ENCODE measurements around the gene TMEM125. TPM values are rescaled to one million over a fixed set of nuclear protein-coding genes. Genes with fewer than 3 reads are reported as not detected.

The TMEM125 gene
- total RNA-seq, 3 donors from 2014 or later, result 31.9 to 71.6 (median 40.6) TPM

- ATAC-seq (peak; percentile 2), DNase-seq (peak; percentile 60 to 62 (median 62))
- intact Hi-C loops (cut with DNase I, micrococcal nuclease), result no loop called here
- Histone ChIP-seq H3K4me1 (ENCODE audit: low read depth) (peaks cover 7% of the 10 kb centered on the region), H3K9me3 (no peaks in the 10 kb centered on the region), H3K4me3 (no peak overlapping the region), H3K36me3 (ENCODE audit: low read depth) (no peaks in the 10 kb centered on the region)
- no peak for TF ChIP-seq CTCF (IDR thresholded peaks at IDR 0.05)
Measured at GRCh38 chr1:43286115-43286514, 16.3 kb downstream of the TMEM125 start.

DNA sequence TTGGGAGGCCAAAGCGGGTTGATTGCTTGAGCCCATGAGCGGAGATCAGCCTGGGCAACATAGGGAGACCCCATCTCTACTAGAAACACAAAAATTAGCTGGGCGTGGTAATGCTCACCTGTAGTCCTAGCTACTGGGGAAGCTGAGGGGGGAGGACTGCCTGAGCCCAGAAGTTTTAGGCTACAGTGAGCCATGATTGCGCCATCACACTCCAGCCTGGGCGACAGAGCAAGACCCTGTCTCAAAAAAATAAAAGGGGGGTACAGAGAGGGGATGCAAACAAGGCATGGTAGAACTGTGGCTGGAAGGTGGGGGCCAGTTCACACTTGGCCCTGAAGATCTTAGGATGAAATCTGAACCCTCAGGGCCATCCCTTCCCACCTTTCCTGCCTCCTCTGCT lies 16.8 kb downstream of the TMEM125 start:
- no peaks in the 10 kb centered on the region for H3K36me3 ChIP-seq (ENCODE audit: low read depth)
- no peak for TF ChIP-seq CTCF (IDR thresholded peaks at IDR 0.05)
- intact Hi-C loops (cut with DNase I, micrococcal nuclease), result no loop called here
- H3K4me1 ChIP-seq (ENCODE audit: low read depth), result peaks cover 7% of the 10 kb centered on the region
- no peak overlapping the region for H3K4me3 ChIP-seq
- ATAC-seq, result no peak
- peak in 1 of 3 donors; percentile 25 for DNase-seq
- H3K9me3 ChIP-seq, result no peaks in the 10 kb centered on the region

DNA sequence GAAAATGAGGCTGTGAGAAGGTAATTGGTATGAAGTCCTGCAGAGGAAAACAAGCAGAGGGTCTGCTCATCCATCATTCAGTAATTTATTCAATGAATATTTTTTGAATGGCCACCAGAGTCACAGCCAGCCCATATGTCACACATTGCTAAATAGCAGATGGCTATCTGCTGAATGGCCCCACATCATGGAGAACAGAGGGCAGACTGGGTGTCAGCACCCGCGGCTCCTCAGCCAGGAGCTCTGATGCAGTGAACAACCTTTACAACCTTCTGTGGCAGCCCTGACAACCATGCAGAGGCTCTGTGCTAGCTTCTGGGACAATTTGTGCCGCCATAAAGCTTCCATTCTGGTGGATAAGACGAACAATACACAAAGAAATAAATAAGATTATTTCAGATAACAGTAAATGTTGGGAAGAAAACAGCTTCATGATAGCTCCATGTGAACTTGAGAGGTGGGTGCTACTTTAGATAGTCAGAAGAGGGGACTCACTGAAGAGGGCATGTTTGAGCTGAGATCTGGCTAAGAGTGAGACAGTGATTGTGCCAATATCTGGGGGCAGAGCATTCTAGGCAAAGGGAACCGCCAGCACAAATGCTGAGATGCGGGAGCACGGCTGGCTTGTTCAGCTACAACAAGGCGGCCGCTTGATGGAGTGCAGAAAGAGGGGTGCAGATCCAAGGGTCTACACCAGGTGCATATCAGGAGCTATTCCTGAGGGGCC lies 18.4 kb downstream of the TMEM125 start:
- TF ChIP-seq CTCF (IDR thresholded peaks at IDR 0.05), result no peak
- DNase-seq (peak in 1 of 3 donors; percentile 27), ATAC-seq (no peak)
- Histone ChIP-seq H3K4me3 (no peak overlapping the region), H3K36me3 (ENCODE audit: low read depth) (no peaks in the 10 kb centered on the region), H3K9me3 (no peaks in the 10 kb centered on the region), H3K4me1 (ENCODE audit: low read depth) (peaks cover 15% of the 10 kb centered on the region)
- intact Hi-C loops (cut with DNase I, micrococcal nuclease), result no loop called here

DNA sequence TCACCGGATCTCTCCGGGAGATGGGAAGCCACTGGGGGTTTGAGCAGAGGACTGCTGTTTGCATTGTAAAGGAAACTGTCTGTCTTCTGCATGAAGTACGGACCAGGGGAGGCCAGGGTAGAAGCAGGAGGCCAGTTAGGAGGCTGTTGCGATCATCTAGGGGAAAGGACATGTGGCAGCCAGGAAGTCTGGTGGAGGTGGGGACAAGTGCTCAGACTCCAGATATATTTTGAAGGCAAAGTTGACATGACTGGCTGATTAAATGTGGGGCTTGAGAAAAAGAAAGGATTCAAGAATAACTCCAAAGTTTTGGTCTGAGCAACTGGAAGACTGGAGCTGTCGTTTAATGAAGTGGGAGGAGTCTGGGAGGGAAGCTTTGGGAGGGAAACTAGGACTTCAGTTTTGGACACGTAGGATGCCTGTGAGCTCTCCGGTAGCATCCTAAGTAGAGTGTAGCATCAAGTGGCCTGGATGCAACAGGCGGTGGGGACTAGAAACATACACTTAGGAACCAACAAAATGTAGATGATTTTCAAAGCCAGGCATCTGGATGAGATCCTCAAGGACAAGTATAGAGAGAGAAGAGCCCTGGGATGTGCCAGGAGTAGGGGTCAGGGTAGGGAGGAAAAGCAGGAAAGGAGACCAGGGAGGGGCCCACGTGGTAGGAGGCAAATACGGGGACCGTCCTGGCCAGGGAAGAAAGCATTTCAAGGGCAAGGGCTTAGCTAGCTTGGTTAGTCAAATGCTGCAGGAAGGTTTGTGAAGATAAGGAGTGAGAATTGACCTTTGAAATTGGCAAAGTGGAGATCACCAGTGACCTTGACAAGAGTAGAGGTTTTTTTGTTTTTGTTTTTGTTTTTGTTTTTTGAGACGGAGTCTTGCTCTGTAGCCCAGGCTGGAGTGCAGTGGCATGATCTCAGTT lies 19.3 kb downstream of the TMEM125 start:
- no peak for TF ChIP-seq CTCF (IDR thresholded peaks at IDR 0.05)
- Histone ChIP-seq H3K9me3 (no peaks in the 10 kb centered on the region), H3K4me1 (ENCODE audit: low read depth) (peaks cover 24% of the 10 kb centered on the region), H3K36me3 (ENCODE audit: low read depth) (no peaks in the 10 kb centered on the region), H3K4me3 (no peak overlapping the region)
- DNase-seq (peak in 2 of 3 donors; percentile 21 to 28), ATAC-seq (no peak)
- intact Hi-C loops (cut with DNase I, micrococcal nuclease), result no loop called here

DNA sequence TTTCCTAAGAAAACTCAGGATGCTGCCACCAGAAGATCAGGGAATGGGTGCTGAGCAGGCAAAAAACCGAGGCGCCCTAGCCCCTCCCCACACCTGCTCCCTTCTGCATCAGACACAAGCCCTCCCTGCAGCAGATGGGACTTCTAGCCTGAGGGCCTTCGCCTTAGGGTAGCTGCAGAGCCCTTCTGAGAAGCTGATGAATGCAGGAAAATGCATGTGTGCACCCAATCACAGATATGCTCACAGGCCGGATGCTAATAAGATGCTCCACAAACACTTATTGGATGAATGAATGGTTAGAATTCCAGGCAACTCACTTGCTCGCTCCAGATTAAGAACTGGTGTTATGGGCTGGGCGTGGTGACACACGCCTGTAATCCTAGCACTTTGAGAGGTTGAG lies 22.4 kb downstream of the TMEM125 start:
- Histone ChIP-seq H3K36me3 (ENCODE audit: low read depth) (no peaks in the 10 kb centered on the region), H3K4me3 (no peak overlapping the region), H3K4me1 (ENCODE audit: low read depth) (peaks cover 32% of the 10 kb centered on the region), H3K9me3 (no peaks in the 10 kb centered on the region)
- DNase-seq (no peak), ATAC-seq (no peak)
- intact Hi-C loops (cut with DNase I, micrococcal nuclease), result no loop called here
- TF ChIP-seq CTCF (IDR thresholded peaks at IDR 0.05), result no peak

Measured in mucosa of descending colon (tissue), 3 donors.